WTC11 (cell line): ENCODE results near the gene SYCP2L.

Experiments used
- CTCF ChIP-seq: fragments of 200-600 bp; IDR thresholded peaks from 2 replicates; pipeline ENCODE4 v1.8.0; 2022; ENCODE audit warnings: antibody characterized with exemption
- ELF4 ChIP-seq: sonication (generic); formaldehyde crosslinking; IDR thresholded peaks from 2 replicates; pipeline ENCODE4 v1.8.1; 2022; ENCODE audit warnings: low read depth, mild to moderate bottlenecking, moderate library complexity, missing genetic modification reagents
- NR1H2 ChIP-seq: sonication (generic); formaldehyde crosslinking; IDR thresholded peaks from 2 replicates; pipeline ENCODE4 v1.9.0; 2021; ENCODE audit warnings: mild to moderate bottlenecking, moderate library complexity, missing genetic modification reagents
- NR2C2 ChIP-seq: sonication (generic); formaldehyde crosslinking; IDR thresholded peaks from 2 replicates; pipeline ENCODE4 v1.8.0; 2022; ENCODE audit warnings: mild to moderate bottlenecking, missing genetic modification reagents
- SMAD3 ChIP-seq: sonication (generic); formaldehyde crosslinking; IDR thresholded peaks from 2 replicates; pipeline ENCODE4 v1.8.0; 2022; ENCODE audit warnings: missing genetic modification reagents, mild to moderate bottlenecking, borderline replicate concordance
- ZNF121 ChIP-seq: sonication (generic); formaldehyde crosslinking; IDR thresholded peaks from 2 replicates; pipeline ENCODE4 v1.8.0; 2023; ENCODE audit warnings: missing genetic modification reagents
- TF ChIP-seq, protein P1 (sequence below): sonication (generic); formaldehyde crosslinking; IDR thresholded peaks from 2 replicates; pipeline ENCODE4 v1.8.0; 2023; ENCODE audit warnings: missing genetic modification reagents, mild to moderate bottlenecking, borderline replicate concordance

GRCh38 chr6:10977231-10977968 lies 90.5 kb downstream of the SYCP2L start:
- no peak for TF ChIP-seq CTCF
- TF ChIP-seq ZNF121 (CRISPR knock-in tag), result no peak
- TF ChIP-seq NR1H2, result no peak
- TF ChIP-seq NR2C2 (CRISPR knock-in tag), result no peak
- TF ChIP-seq ELF4 (CRISPR knock-in tag), result no peak
- TF ChIP-seq, protein P1, sequence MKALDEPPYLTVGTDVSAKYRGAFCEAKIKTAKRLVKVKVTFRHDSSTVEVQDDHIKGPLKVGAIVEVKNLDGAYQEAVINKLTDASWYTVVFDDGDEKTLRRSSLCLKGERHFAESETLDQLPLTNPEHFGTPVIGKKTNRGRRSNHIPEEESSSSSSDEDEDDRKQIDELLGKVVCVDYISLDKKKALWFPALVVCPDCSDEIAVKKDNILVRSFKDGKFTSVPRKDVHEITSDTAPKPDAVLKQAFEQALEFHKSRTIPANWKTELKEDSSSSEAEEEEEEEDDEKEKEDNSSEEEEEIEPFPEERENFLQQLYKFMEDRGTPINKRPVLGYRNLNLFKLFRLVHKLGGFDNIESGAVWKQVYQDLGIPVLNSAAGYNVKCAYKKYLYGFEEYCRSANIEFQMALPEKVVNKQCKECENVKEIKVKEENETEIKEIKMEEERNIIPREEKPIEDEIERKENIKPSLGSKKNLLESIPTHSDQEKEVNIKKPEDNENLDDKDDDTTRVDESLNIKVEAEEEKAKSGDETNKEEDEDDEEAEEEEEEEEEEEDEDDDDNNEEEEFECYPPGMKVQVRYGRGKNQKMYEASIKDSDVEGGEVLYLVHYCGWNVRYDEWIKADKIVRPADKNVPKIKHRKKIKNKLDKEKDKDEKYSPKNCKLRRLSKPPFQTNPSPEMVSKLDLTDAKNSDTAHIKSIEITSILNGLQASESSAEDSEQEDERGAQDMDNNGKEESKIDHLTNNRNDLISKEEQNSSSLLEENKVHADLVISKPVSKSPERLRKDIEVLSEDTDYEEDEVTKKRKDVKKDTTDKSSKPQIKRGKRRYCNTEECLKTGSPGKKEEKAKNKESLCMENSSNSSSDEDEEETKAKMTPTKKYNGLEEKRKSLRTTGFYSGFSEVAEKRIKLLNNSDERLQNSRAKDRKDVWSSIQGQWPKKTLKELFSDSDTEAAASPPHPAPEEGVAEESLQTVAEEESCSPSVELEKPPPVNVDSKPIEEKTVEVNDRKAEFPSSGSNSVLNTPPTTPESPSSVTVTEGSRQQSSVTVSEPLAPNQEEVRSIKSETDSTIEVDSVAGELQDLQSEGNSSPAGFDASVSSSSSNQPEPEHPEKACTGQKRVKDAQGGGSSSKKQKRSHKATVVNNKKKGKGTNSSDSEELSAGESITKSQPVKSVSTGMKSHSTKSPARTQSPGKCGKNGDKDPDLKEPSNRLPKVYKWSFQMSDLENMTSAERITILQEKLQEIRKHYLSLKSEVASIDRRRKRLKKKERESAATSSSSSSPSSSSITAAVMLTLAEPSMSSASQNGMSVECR (CRISPR knock-in tag), result no peak
- TF ChIP-seq SMAD3 (CRISPR knock-in tag), result no peak
